Measurements from ENCODE around the gene RNF152.

RNF152 gene

GRCh38 chr18:61852496-61852895 is 40.3 kb downstream of the RNF152 start:
- no peak for DNase-seq

- DNase-seq, result no peak
Measured at GRCh38 chr18:61851940-61852451, 40.8 kb downstream of the RNF152 start.

GRCh38 chr18:61851279-61851678 is 41.5 kb downstream of the RNF152 start:
- DNase-seq, result no peak

- DNase-seq, result no peak
Measured at GRCh38 chr18:61850756-61851155, 42.1 kb downstream of the RNF152 start.

GRCh38 chr18:61847164-61847791 is 45.5 kb downstream of the RNF152 start:
- no peak for DNase-seq

- no peak for DNase-seq
Measured at GRCh38 chr18:61845197-61845596, 47.6 kb downstream of the RNF152 start.

- no peak for DNase-seq
Measured at GRCh38 chr18:61844726-61845125, 48.1 kb downstream of the RNF152 start.

GRCh38 chr18:61842146-61842545 is 50.7 kb downstream of the RNF152 start:
- no peak for DNase-seq

GRCh38 chr18:61841706-61842105 is 51.1 kb downstream of the RNF152 start:
- DNase-seq, result no peak

GRCh38 chr18:61840324-61840723 is 52.5 kb downstream of the RNF152 start:
- DNase-seq, result no peak

- DNase-seq, result no peak
Measured at GRCh38 chr18:61838521-61838920, 54.3 kb downstream of the RNF152 start.

GRCh38 chr18:61833978-61834377 is 58.8 kb downstream of the RNF152 start:
- DNase-seq, result no peak

GRCh38 chr18:61833387-61833786 is 59.4 kb downstream of the RNF152 start:
- DNase-seq, result no peak

GRCh38 chr18:61832858-61833257 is 59.9 kb downstream of the RNF152 start:
- no peak for DNase-seq

- no peak for DNase-seq
Measured at GRCh38 chr18:61831071-61831470, 61.7 kb downstream of the RNF152 start.

GRCh38 chr18:61829108-61829507 is 63.7 kb downstream of the RNF152 start:
- DNase-seq, result no peak

- DNase-seq, result no peak
Measured at GRCh38 chr18:61827591-61827990, 65.2 kb downstream of the RNF152 start.

- no peak for DNase-seq
Measured at GRCh38 chr18:61825386-61825785, 67.4 kb downstream of the RNF152 start.

- DNase-seq, result no peak
Measured at GRCh38 chr18:61824733-61825363, 68.0 kb downstream of the RNF152 start.

- DNase-seq, result no peak
Measured at GRCh38 chr18:61823595-61823994, 69.2 kb downstream of the RNF152 start.

- no peak for DNase-seq
Measured at GRCh38 chr18:61822879-61823278, 69.9 kb downstream of the RNF152 start.

GRCh38 chr18:61821748-61822147 is 71.1 kb downstream of the RNF152 start:
- DNase-seq, result no peak

- no peak for DNase-seq
Measured at GRCh38 chr18:61820882-61821281, 71.9 kb downstream of the RNF152 start.

GRCh38 chr18:61817086-61817485 is 75.7 kb downstream of the RNF152 start:
- no peak for DNase-seq
